ENCODE results near the gene RTBDN.

DNA sequence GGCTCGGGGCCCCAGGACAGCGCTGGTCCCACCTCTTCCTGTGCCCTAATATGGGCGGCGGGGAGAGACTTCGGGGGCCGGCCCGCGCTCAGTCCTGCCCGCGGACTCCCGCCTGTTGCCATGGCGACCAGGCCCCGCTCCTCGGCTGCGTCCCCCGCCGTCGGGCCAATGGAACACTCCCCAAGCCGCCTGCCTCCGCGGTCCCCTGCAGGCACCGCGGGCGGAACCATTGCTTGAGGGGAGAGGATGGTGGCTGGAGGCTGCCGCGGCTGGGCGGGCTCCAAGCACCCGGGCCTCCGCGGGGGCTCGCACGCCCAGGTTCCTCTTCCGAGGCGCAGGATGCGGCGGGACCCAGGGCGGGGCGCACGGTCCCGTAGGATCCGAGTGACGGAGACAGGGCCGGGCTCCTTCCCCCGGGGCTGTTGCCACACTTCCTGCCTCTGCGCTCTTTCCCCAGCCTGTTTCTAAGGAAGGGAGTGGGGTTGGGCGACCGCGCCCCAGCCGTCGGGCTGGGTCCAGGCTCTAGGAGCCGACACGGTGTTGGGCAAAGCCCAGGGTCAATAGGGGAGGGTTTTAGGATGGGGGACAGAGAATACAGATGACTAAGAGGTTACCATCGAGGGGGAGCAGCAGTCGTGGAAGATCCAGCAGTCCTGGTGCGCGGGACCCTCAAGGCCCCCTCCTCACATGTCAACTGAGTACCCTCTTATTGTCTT lies 44.3 kb downstream of the RTBDN start:
- TF ChIP-seq, protein P1, sequence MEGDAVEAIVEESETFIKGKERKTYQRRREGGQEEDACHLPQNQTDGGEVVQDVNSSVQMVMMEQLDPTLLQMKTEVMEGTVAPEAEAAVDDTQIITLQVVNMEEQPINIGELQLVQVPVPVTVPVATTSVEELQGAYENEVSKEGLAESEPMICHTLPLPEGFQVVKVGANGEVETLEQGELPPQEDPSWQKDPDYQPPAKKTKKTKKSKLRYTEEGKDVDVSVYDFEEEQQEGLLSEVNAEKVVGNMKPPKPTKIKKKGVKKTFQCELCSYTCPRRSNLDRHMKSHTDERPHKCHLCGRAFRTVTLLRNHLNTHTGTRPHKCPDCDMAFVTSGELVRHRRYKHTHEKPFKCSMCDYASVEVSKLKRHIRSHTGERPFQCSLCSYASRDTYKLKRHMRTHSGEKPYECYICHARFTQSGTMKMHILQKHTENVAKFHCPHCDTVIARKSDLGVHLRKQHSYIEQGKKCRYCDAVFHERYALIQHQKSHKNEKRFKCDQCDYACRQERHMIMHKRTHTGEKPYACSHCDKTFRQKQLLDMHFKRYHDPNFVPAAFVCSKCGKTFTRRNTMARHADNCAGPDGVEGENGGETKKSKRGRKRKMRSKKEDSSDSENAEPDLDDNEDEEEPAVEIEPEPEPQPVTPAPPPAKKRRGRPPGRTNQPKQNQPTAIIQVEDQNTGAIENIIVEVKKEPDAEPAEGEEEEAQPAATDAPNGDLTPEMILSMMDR (IDR thresholded peaks at IDR 0.05) = no peak
- TF ChIP-seq EZH2phosphoT487 (IDR thresholded peaks at IDR 0.05) = no peak

Measured in neural progenitor cell (in vitro differentiated cells).